NK-92 (cell line): ENCODE data around the gene PTCH2.
"Not testable (repeated sequence)": the region's sequence is repeated elsewhere in the genome, so short reads cannot be mapped to it uniquely, and the experiment has no call there.

Source experiments
- DNase-seq: peaks from one replicate; lab custom pipeline; 2025; ENCODE audit not compliant: unreplicated experiment; lab: John Stamatoyannopoulos, UW

The PTCH2 gene

GRCh38 chr1:44839576-44839975, 3.5 kb downstream of the PTCH2 start:
- DNase-seq, result no peak

- not testable (repeated sequence) for DNase-seq
Observed at GRCh38 chr1:44838294-44838693, 4.8 kb downstream of the PTCH2 start.

- peak; percentile 17 for DNase-seq
Observed at GRCh38 chr1:44835738-44836675, 7.0 kb downstream of the PTCH2 start.

- DNase-seq, result no peak
Observed at GRCh38 chr1:44834328-44834727, 8.7 kb downstream of the PTCH2 start.

DNA sequence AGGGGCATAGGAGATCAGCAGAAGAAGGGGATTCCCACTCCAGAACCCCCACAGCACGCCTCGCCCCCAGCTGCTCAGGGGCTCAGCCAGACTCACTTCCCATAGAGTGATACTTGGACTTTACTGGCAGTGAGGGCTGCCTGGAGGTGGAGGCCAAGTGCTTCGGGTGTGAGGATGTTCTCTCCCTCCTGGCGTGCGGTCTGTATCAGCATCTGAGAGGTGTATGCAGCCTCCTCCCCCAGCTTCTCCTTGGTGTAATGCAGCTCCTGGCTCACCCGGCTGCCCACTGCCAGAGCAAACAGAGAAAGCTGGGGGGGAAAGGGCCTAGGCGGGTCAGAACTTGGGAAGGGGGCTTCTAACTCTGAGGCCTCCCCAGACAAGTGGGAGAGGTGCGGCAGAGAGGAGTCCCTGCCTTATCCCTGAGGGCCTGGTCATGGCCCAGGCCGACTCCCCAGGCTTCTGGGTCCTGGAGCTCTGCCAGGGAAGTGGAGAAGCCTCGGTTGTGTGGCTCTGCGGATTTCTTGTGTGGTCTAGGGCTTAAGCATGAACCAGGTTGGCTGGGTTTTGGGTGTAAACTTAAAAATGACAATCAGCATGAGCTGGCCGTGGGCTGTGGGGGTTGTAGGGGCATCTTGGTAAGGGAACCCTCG, 10.9 kb downstream of the PTCH2 start:
- no peak for DNase-seq

- no peak for DNase-seq
Observed at GRCh38 chr1:44831516-44831915, 11.5 kb downstream of the PTCH2 start.

GRCh38 chr1:44830900-44831304, 12.2 kb downstream of the PTCH2 start:
- DNase-seq, result no peak

DNA sequence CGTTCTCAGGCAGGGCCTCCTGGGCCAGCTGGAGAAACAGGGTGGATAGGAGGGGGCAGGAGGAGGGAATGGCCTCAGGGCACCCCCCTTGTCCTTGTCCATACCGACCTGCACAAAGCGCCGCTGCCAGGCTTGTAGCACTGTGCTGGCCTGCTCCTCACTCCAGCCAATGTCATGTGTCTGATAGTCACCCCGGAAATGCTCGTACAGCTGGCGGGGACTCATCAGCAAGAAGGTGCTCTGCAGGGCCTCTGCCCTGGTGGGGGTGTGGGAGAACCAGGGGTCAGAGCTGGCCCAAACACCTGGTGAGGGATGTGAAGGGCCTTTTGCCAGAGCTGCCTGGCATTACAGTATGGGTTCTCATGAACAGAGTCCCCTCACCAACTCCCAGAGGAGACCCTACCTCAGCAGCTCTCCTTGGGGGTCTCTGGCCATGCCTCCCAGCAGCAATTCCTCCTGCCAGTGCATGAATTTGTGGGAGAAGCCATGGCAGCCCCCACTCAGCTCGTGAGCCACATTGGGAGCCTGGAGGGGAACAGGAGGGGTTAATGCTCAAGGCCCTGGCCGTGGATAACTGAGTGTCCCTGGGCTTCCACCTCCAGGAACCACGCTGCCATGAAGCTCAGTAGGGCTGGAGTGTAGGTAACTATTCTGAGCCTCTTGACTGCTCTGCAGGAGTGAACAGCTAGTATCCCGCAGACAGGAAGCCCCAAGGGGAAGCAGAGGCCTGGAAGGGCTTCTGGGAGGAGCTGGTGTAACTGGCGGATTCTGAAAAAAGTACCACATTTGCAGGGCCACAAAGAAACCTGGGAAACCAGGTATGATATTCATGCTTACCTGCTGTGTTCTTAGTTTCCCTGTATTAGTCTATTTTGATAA, 13.3 kb downstream of the PTCH2 start:
- no peak for DNase-seq

GRCh38 chr1:44828841-44829440, 14.1 kb downstream of the PTCH2 start:
- DNase-seq, result no peak

DNA sequence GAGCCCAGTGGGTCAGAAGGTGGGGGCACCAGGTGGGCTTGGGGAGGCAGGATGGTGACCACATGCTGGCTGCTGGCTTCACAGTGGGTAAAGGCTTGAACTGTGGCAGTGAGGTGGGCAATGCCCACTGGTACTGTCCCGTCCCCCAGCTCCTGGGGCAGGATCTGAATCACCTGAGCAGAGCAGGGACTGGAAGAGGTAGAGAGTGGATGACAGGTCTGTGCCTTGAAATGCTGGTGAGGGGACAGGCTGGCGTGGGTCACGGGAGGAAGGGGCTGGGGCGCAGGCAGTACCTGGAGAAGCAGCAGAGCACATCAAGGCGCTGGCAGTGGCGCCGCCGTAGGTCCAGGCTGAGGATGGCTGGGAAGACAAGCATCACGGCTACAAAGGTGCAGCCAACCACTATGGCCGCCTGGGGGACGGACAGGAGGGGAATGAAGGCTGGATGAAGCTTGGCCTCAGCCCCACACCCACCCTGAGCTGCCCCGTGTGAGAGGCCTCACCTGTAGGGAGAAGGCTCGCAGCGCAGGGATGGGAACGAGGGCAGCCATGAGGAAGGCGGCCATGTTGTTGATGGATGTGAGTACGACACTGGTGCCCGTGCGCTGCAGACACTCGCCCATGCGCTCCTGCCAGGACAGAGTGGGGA, 14.9 kb downstream of the PTCH2 start:
- DNase-seq, result no peak

- DNase-seq, result no peak
Observed at GRCh38 chr1:44827197-44828002, 15.7 kb downstream of the PTCH2 start.

DNA sequence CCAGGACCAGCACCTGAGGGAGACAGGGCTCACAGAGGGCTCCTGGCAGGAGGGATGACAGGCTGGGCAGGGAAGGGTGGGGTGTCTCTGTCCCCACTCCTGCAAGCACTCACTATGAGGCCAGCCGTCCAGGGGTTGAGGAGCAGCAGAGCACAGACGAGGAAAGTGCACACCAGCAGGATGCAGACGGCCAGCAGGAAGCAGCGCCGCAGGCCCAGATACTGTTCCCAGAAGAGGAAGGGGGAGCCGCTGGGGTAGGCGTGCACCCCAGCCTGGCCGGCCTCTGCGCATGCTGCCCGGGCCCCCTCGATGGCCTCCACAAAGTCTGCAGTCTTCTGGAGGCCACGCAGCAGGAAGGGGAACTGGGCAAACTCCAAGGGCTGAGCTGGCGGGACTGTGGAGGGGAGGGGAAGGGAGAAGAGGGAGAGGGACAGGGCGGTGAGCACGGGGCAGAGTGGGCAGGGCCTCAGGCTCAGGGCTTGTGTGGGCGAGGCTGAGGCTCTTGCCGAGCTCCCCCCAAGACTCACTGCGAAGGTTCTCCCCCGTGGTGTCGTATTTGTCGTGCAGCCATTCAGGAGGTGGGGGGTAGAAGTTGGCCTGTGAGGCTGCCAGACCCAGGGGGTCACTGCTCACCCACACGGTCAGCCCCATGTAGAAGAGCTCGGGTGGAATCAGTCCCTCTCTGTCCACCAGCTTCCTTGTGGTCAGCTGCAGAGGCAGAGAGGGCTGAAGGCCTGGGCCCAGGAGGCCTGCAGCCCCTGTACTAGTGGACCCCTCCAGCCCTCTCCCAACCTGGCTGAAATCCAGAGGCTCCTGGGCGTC, 16.5 kb downstream of the PTCH2 start:
- no peak for DNase-seq

DNA sequence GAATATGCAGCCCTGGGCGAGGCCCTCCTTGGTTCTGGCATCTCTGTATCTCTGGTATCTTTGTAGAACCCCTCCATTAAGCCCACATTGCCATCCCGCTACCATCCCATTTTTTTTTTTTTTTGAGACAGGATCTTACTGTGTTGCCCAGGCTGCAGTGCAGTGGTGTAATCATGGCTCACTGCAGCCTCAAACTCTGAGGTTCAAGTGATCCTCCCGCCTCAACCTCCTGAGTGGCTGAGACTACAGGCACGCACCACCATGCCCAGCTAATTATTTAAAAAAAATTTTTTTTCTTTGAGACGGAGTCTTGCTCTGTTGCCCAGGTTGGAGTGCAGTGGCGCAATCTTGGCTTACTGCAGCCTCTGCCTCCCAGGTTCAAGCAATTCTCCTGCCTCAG, 18.7 kb downstream of the PTCH2 start:
- DNase-seq, result not testable (repeated sequence)

GRCh38 chr1:44822981-44823451, 20.0 kb downstream of the PTCH2 start:
- no peak for DNase-seq

- no peak for DNase-seq
Observed at GRCh38 chr1:44822131-44822701, 20.8 kb downstream of the PTCH2 start.

DNA sequence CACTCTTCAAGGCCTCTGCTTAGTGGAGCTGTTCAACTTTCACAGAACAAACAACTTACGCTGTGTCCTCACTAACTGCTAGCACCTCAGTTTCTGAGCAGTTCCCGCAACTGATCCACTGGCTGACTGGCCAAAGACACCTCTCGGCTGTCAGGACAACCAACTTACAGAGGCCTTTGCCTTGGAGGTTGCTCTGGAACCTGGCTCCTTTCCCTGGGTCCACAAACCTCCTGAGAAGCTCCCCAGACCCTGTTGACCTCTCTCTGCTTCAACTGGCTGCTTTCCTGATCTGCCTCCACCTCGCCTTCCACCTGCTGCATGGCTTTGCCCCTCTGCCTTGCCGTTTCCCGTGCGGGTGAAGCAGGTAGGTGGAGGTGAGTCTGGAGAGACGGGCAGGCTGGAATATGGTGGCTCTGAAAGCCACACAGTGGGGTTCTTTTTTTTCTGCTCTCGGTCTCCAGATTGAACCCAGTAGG, 21.8 kb downstream of the PTCH2 start:
- DNase-seq, result no peak

- no peak for DNase-seq
Observed at GRCh38 chr1:44820328-44821239, 22.5 kb downstream of the PTCH2 start.
